Measurements from ENCODE around the gene INTS6L.
"Not testable (repeated sequence)": the region's sequence is repeated elsewhere in the genome, so short reads cannot be mapped to it uniquely, and the experiment has no call there.

INTS6L gene

GRCh38 chrX:135528254-135528653 lies 7.8 kb downstream of the INTS6L start:
- DNase-seq = no peak

- DNase-seq = no peak
These were observed 8.3 kb downstream of the INTS6L start for GRCh38 chrX:135528756-135529155.

GRCh38 chrX:135530097-135530496 lies 9.6 kb downstream of the INTS6L start:
- no peak for DNase-seq

DNA sequence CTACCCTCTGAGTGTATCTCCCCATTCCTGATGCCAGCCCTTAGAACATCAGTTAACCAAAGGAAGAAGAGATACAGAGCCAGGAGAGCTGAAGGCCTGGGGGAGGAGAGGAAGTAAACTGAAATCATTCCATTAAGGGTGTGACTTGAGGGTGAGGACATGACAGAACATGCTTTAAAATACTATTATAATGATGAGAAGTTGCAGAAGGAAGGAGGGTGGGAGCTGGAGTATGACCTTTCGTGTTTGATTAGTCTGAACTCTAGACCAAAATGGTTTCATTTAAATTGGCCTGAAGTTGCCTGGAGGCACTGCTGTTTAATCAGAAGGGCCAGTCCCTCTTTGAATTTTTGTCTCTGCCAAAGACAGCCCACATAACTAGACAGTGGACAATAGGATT lies 11.4 kb downstream of the INTS6L start:
- no peak for DNase-seq

- no peak for DNase-seq
These were observed 14.8 kb downstream of the INTS6L start for GRCh38 chrX:135535077-135535940.

- no peak for DNase-seq
These were observed 16.4 kb downstream of the INTS6L start for GRCh38 chrX:135536877-135537276.

GRCh38 chrX:135541351-135541750 lies 20.9 kb downstream of the INTS6L start:
- no peak for DNase-seq

DNA sequence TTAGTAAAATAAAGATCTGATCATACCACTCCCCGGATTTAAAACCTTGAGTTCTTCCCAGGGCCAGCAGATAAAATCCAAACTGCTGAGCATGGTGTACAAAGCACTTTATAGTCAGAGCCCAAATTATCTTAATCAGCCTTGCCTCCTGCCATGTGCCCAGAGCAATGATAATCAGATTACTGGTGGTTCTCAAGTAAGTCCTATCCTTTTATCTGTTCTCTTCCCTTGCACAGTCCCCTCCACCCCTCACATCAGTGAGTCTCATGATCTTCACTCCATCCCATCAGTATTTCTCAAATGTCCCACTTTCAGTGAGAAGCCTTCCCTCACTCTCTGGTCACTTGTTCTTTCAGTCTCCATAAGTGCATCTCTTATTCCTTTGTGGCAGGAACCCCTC lies 22.7 kb downstream of the INTS6L start:
- no peak for DNase-seq

GRCh38 chrX:135543924-135544323 lies 23.5 kb downstream of the INTS6L start:
- no peak for DNase-seq

DNA sequence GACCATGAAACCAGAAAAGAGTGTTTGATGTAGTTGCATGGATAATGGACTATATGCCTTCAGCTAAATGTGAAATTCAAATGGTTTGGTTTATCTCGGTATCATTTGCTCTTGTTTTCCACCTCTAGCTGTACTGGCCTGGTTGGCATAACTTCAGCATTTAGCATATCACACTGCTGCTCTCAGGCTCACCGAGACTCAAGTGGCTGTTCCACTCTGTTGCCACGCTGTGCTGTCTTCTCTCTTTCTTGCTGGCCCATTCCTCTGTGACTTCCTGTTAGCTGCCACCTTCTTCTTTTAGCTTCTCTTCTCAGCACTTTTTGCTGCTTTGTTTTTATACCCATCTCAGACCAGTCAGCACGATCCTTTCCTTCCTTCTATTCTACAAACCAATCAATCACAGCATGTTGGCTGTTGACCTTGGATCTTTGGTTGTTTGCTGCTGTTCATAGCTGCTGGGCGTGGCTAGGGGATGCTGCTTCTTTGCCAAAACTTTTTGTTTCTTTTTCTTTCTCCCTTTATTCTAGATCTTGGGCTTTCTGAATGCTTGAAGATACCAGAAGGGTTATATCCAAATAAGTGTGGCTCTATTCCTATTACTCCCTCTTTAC lies 24.0 kb downstream of the INTS6L start:
- no peak for DNase-seq

DNA sequence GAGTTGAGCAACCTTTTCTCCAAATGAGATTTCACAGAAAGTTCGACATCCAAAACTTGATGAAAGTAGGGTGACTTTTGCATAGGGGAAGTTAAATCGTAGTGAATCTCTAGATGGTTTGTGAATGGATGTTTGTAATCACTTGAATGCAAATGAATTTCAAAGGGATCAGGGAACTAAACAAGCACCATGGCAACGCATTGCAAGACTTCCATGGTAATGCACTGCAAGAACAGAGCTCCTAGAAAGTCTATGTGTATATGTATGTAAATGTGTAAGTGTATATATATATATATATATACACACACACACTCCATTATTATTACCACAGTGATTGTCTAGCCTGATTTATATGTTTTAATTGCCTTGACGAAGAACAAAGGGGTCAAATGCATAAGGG lies 27.3 kb downstream of the INTS6L start:
- no peak for DNase-seq

GRCh38 chrX:135549519-135549918 lies 29.1 kb downstream of the INTS6L start:
- no peak for DNase-seq

DNA sequence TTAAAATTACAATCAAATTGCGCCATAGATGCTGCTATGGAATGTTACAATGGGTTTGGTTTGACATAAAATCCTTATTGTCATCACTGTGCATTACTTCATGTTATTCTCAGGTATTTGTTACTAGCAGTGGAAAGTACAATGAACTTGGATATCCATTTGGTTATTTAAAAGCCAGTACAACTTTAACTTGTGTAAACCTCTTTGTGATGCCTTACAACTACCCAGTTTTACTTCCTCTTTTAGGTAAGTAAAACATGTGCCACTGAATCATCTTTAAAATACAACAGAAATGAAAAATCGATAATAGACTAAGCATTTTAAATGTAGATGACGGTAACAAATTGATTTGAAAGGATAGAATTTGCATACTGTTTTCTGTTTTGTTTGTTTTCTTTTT lies 35.6 kb downstream of the INTS6L start:
- no peak for DNase-seq

DNA sequence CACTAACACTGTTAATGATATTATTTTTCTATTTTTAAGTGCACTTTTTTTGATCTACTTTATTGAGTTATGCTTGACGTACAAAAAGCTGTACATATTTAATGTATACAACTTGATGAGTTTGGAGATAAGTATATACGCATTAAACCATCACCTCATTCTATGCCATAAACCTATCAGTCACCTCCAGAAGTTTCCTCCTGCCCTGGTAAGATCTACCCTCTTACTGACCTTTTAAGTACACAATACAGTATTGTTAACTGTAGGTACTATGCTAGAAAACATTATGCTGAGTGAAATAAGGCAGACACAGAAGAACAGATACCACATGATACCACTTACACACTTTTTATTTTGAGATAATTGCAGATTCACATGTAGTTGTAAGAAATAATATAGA lies 36.9 kb downstream of the INTS6L start:
- DNase-seq = no peak

DNA sequence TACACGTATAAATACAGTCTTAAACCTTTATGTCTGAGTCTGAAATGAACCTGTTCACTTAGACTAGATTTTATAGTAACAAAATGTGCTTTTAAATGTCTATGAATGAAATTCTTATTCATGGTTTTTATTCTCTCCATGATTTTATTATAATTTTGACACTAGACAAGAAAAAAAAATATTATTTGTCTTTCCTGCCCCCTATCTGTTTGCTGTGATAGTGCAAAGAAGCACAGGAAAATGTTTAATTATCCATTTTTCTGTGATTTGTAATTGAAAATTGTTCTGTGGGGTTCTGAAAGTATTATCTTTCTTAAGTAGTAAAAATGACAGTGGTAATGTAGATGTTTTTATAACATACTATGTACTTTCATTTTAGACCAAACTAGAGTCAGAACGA lies 52.0 kb downstream of the INTS6L start:
- no peak for DNase-seq

DNA sequence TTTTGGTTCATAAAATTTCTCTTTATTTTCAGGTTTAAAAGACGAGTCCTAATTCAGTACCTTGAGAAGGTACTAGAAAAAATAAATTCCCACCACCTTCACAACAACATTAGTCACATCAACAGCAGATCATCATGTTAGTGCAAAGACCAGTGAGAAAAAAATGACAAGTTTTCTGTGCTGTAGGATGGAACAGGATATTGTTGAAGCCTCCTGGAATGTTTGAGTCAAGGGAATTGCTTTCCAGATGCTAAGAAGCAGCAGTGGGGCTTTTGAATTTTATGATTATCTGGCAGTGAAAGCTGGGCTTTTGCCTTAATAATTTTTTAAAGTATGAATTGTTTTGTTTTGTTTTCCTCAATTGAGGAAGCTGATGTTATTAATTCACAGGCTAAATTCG lies 61.0 kb downstream of the INTS6L start:
- DNase-seq = no peak

GRCh38 chrX:135585153-135585552 lies 64.7 kb downstream of the INTS6L start:
- DNase-seq = no peak

GRCh38 chrX:135591871-135592270 lies 71.4 kb downstream of the INTS6L start:
- no peak for DNase-seq

DNA sequence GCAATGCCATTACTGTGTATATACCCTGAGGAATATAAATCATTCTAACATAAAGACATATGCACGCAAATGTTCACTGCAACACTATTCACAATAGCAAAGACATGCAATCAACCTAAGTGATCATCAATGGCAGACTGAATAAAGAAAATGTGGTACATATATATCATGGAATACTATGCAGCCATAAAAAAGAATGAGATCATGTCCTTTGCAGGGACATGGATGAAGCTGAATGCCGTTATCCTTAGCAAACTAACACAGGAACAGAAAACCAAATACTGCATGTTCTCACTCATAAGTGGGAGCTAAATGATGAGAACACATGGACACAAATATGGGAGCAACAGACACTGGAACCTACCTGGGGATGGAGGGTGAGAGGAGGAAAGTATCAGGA lies 73.6 kb downstream of the INTS6L start:
- DNase-seq = not testable (repeated sequence)

DNA sequence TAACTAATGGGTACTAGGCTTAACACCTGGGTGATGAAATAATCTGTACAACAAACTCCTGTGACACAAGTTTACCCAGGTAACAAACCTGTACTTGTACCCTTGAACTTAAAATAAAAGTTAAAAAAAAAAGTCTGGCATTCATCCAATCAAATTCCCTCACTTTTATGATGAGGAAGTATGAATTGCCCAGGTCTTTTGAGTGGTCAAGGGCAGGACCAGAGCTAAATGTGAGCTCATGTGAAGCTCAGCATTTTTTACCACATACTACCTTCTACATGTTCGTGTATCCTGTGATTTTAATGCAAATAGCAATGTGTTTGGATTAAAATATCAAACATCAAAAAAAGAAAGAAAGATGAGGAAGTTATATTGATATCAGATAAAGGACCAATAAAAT lies 74.0 kb downstream of the INTS6L start:
- not testable (repeated sequence) for DNase-seq

DNA sequence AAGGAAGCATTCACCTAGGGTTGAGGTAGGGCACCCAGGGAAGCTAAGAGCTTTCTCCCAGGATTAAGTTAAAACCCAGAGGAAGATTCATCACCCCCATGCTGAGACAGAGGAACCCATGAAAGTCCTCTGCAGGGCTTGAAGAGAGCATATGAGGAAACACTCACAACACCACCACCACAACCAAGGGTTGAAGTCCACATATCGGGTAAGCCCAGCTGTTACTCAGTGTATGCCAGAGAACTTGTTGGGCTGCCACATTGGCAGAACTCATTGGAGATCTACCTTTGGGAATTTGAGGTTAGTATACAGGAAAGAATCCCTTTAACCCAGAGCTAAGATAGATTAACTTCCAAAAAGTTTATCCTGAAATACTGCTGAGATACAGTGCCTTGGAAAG lies 75.1 kb downstream of the INTS6L start:
- no peak for DNase-seq

GRCh38 chrX:135596495-135596894 lies 76.0 kb downstream of the INTS6L start:
- DNase-seq = no peak

- no peak for DNase-seq
These were observed 85.4 kb downstream of the INTS6L start for GRCh38 chrX:135605906-135606305.

DNA sequence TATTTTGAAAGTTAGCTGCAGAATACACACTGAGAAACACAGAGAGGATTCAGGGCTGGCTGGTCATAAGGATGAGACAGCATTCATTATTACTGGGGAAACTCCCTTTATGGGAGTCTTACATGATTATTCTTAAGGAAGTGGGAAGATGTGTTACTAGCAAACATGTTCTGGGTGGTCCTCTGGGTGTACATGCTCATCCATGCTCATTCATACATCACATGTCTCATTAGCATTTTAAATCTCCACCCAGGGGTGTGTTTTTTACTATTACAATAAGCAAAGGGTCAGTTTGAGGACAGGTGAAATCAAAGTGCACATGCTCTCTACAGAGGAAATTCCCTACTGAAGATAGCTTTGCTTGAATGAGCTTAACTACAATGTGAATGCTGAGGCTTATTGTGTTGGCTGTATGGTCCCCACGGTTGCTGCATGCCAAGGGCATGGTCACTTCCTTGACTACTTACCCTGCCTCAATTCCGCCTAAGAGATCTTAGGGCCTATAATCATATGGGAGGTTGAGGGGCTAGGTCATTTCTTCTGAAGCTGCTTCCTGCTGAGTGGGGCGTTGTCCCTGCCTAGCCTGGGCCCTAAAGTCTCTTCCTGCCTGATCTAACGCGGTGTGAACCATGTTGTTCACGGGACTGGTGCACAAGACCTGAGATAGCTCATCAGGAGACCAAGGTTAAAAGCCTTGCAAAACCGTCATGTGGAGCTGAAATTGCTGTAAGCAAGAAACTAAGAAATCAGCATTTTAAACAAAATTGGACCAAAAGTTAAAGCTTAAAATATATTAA lies 104.1 kb downstream of the INTS6L start:
- not testable (repeated sequence) for DNase-seq
